NCI-H1436 (cell line): ENCODE measurements around the gene C11orf21.

Experiments
- DNase-seq: peaks from one replicate; lab custom pipeline; 2025; lab: John Stamatoyannopoulos, UW

The C11orf21 gene

GRCh38 chr11:2308713-2309112 lies 7.0 kb upstream of the C11orf21 start:
- DNase-seq: no peak

DNA sequence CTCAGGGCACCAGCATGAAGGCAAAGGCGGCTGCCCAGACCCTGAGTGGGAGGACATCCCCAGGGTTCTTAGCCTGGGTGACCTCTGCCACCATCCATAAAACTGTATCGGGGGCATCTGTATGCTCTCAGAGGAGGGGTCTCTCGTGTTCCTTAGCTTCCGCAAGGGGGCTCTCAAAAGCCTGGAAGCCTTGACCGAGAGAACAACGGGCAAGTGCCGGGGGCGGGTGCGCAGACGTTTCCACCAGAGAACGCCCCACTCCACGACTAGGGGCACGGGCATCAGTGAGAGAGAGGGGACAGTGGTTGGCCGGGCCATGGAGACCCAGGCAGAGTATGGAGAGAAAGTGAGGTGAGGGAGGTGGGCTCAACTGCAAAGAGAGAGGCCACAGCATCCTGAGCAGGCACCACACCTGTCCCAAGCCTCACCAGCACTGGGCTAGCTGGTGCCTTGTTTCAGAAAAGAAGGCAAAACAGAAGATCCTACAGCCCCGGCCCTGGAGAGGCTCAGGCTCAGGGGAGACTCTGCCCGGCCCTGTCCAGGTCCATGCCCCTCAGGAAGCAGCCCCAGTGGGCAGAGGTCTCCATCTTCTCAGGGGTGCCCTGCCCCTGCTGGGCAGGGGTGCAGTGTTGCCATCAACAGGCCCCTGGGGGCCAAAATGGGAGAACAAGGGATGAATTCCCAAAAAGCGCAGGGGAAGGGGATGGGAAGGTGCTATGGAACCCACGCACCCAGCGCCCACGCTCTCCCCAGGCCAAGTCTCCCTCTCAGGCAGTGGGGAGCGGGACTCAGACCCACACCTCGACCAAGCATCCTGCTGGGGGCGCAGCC lies 6.0 kb upstream of the C11orf21 start:
- no peak for DNase-seq

GRCh38 chr11:2306877-2307500 lies 5.3 kb upstream of the C11orf21 start:
- no peak for DNase-seq

DNA sequence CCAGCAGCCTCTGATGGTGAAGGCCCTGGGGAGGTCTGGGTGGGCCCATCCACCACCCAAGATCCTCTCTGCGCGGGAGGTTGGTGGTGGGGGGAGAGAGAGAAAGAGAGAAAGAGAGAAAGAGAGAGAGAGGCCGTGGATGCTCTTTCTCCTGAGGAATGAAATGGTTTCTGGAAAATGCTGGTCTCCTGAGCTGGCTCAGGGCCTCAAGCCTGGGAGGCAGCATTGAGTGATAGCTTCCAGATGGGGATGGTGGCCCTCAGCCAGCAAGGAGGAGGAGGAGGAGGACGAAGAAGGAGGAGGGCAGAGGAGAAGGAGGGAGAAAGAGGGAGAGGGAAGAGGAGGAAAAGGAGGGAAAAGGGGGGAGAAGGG lies 4.7 kb upstream of the C11orf21 start:
- no peak for DNase-seq

DNA sequence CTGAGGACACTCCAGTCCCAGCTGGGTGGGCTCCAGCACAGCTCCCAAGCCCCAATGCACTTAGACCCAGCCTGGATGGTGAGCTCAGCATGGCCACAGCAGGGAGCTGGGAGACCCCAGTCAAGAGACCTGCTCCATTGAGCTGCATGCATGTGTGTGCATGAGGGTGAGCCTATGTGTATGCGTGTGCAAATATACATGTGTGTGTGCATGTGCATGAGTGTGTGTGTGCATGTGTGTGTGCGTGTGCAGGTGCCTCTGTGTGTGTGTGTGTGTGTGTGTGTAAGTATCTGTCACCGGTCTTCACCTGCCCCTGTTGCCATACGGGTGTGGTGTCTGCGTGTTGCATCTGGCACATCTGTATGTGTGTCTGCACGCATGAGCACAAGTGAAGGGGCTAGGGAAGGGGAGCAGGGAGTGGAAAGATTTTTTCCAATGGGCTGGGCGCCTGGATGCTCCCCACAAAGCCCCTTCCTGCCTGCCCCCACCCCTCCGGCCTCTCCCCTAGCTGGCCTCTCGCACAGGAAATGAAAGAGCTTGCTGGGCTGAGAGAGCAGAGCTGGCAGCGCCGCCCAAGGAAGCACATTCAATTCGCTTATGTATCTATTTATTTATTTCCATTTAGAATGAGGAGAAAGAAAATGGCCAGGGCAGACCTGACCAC lies 4.2 kb upstream of the C11orf21 start:
- DNase-seq: no peak

DNA sequence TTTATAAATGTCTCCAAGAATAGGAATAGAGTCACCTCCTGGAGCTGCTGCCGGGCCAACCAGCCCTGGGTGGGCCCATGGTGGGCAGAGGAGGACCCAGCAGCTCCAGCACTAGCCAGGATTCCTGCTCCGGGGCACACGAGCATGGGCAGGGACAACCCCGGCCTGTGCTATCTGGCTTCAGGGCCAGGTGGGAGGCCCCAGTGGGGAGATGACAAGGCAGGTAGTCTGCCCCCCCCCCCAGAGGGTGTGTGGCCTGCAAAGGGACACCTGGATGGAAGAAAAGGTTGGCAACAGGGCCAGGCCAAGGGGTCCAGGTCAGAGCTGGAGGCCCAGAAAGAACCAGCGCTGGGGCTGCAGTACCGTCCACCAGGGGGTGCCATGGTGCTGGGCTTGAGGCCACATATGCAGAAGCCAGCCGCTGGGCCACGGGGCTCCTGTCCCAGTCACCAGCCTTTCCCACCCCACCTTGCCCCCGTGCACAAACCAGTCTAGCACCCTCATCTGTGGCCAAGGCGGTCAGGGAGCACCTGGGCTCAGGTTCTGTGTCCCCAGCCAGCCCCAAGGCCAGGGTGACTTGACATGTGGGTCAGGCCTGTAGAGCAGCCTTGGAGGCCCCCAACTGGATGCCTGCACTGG lies 3.5 kb upstream of the C11orf21 start:
- DNase-seq: peak; percentile 38

DNA sequence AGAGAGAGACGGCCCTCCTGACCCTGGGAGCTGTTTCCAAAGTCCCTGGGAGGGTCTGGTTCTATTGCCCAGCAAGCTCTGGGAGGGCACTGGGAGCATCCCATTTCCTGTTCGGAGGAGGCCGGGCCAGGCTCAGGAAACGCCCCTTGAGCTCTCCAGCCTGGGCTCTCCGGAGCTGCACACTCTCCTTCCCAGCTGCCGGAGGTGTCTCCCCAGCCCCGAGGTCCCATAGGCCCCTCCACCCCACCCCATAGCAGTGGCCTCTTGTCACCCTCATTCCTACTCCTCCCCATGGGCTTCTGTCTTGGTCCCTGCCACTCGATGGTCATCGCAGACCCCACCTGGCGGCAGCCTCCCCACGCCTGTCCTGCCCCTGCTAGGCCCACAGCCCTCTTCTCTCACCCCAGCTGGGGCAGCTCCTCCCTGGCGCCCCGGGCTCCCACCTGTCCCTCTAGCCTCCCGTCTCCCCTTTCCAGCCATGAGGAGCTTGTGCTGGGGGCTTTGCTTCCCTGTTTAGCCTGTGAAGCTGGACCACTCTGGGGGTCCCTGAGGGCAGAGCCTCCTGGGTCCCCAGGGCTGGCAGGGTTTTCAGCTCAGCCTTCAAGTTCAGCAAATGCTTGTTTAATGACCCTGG lies 2.9 kb upstream of the C11orf21 start:
- DNase-seq: no peak

DNA sequence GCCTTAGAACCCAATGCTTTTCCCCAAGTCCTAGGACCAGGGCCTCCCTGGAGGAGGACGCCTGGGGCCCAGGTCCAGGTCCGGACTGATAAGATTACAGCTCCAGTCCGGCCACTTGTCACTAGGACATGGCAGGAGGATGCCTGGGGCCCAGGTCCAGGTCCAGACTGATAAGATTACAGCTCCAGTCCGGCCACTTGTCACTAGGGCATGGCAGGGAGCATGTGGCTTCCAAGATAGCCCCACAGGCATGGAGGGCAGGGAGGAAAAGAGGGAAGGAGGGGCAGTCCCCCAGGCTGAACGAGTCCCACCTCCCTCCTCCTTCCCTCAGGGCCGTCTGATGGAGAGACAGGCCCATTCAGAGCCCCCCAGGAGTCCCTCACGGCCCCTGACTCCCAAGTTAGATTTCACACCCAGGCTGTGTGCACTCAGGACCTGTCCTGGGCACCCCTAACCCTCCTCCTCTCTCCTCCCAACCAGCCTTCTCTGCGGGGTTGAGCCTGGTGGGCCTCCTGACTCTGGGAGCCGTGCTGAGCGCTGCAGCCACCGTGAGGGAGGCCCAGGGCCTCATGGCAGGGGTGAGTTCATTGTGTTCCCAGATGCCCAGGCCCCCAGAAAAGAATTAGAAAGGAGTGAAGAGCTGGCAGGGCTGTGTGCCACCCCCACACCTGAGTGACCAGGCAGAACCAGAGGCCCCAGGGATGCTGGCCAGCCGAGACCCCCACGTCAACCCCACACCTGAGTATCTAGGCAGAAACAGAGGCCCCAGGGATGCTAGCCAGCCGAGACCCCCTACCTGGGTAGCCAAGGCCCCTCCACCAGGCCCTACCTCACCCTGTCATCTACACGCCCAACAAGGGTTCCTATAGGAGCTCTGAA lies 2.1 kb upstream of the C11orf21 start:
- no peak for DNase-seq

DNA sequence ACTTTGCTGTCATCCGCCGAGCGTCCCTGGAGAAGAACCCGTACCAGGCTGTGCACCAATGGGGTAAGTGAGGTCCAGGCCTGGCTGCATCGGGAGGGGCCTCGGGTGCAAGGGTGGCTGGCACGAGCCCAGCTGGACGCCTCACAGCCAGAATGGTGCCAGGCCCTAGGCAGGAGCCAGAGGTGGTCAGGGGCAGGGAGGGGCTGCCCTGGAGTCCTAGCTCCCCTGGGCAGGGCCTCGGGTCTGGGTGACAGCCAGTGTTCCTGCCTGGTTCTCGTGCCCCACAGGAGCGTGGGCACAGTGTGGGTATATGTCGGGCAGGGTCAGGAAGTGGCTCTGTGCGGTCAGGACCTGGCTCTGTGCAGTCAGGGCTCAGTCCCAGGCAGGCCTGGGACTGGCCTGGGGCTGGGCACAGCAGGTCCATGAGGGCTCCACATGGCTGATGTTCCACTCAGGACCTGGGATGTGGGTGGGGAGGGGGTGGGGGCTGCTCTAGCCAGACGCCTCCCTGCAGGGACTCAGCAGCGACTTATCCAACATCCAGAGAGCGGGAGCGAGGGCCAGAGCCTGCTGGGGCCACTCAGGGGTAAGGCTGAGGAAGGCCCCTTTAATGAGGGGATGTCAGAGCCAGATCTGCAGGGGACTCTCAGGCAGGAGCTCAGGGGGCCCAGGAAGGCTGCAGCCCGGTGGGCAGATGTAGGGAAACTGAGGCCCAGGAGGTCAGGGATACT lies 1.3 kb upstream of the C11orf21 start:
- DNase-seq: no peak

- no peak for DNase-seq
Measured at GRCh38 chr11:2302306-2302895, 683 bp upstream of the C11orf21 start.

- no peak for DNase-seq
Measured at GRCh38 chr11:2300936-2301630, 635 bp downstream of the C11orf21 start.

DNA sequence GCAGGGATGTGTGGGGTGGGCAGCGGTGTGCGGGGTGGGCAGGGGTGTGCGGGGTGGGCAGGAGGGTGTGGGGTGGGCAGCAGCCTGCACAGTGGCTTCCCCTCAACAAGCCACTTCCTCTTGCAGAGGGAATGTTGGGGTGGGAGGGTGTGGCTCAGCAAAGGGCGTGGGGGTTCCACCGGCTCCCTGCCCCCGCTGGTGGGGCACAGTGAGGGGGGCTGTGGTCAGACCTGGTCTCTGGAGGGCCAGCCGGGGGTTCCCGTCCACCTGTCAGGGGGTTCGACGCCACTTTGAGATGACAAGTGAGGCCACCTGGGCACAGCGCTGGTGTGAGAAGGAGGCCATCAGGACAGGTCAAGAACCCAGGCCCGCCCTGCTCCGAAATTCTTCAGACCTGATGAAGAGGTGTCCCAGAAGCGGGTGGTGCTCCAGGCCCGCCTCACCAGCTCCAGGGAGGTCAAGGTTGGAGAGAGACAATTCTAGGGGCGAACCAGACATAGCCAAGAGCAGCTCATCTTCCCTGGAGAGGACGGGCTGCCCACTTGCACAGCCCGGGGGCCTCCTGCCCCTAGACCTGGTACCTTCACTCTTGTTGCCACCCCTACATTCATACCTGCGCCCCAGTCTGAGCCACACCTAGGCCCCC lies 1.3 kb downstream of the C11orf21 start:
- DNase-seq: no peak

- DNase-seq: no peak
Measured at GRCh38 chr11:2299773-2300172, 1.9 kb downstream of the C11orf21 start.

DNA sequence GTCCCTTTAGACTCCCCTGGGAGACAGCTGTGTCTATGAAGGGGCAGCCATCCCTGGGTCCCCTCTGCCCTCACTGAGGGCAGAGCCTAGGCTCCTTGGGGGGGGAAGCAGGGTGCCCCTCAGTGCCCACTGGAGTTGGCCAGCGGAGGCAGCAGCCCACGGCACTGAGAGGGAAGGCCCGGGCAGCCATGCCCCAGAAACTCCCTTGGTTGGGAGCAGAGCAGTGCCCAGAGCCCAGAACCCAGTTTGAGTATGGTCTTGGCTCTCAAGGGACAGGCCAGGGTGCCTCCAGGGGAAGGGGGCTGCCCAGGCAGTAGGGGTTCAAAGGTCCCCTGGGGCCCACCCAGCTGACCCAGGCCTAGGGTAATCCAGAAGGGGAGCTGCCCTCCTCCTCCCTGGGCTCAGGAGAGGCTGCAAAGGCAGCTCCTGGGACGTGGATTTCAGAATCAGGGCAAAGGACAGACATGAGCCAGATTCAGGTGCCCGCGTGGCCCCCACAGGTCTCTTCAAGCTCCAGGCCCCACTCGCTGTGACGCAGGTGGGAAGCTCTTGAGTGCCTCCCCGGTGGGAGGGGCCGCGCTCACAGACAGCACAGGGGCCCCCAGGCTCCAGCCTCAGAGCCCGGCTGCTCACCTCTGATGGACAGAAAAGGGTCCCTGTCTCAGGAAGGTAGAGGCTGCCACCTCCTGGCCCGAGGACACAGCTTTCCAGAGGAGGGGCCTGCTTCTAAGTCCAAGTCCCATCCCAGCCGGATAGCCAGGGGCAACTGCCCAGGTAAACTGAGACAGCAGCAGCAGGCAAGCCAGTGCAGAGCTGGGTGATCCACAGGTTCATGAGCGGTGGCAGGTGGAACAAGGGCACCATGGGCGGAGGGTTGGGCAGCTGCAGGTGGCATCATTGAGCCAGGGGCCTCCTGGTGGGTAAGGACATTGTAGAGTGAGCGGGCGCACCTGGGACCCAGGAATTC lies 2.6 kb downstream of the C11orf21 start:
- peak; percentile 52 for DNase-seq

- DNase-seq: no peak
Measured at GRCh38 chr11:2298131-2298794, 3.5 kb downstream of the C11orf21 start.

- DNase-seq: no peak
Measured at GRCh38 chr11:2297623-2298030, 4.1 kb downstream of the C11orf21 start.

- DNase-seq: no peak
Measured at GRCh38 chr11:2296913-2297622, 4.7 kb downstream of the C11orf21 start.
